ENCODE results near the gene MICAL1.

The MICAL1 gene

GRCh38 chr6:109446072-109446471, 9.5 kb downstream of the MICAL1 start:
- Histone ChIP-seq H3K4me3 (ENCODE audit: extremely low read depth, insufficient read depth, low read length, poor library complexity, severe bottlenecking) (no peak overlapping the region), H3K4me1 (ENCODE audit: control insufficient read depth, insufficient read depth, low read length, poor library complexity, severe bottlenecking) (peaks cover 2% of the 10 kb centered on the region), H3K27ac (ENCODE audit: low read depth, low read length, severe bottlenecking) (no peak overlapping the region), H3K36me3 (ENCODE audit: control insufficient read depth, insufficient read depth, low read length) (peaks cover 81% of the 10 kb centered on the region), H3K9me3 (ENCODE audit: control insufficient read depth, low read length) (no peaks in the 10 kb centered on the region)
- 99 to 100% methylated on average over 5 to 11 of the region's 15 CpGs for WGBS, 2 experiments (ENCODE audit: insufficient coverage in 2 of 2)

GRCh38 chr6:109445382-109445781, 10.2 kb downstream of the MICAL1 start:
- Histone ChIP-seq H3K36me3 (ENCODE audit: control insufficient read depth, insufficient read depth, low read length) (peaks cover 76% of the 10 kb centered on the region), H3K27ac (ENCODE audit: low read depth, low read length, severe bottlenecking) (no peak overlapping the region), H3K9me3 (ENCODE audit: control insufficient read depth, low read length) (no peaks in the 10 kb centered on the region), H3K4me3 (ENCODE audit: extremely low read depth, insufficient read depth, low read length, poor library complexity, severe bottlenecking) (no peak overlapping the region), H3K4me1 (ENCODE audit: control insufficient read depth, insufficient read depth, low read length, poor library complexity, severe bottlenecking) (peaks cover 2% of the 10 kb centered on the region)
- 93 to 100% methylated on average over 7 of the region's 9 CpGs for WGBS, 2 experiments (ENCODE audit: insufficient coverage in 2 of 2)

DNA sequence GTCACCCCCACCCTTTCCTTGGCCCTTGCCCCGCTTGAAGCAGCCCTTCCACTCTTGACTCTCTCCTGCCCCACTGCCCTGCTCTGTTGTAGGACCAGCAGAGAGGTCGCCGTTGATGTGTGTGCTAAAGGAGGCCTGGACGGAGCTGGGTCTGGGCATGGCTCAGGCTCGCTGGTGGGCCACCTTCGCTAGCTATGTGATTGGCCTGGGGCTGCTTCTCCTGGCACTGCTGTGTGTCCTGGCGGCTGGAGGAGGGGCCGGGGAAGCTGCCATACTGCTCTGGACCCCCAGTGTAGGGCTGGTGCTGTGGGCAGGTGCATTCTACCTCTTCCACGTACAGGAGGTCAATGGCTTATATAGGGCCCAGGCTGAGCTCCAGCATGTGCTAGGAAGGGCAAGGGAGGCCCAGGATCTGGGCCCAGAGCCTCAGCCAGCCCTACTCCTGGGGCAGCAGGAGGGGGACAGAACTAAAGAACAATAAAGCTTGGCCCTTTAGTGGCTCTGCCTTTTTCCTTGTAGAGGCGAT, 12.1 kb downstream of the MICAL1 start:
- H3K36me3 ChIP-seq (ENCODE audit: control insufficient read depth, insufficient read depth, low read length), result peaks cover 59% of the 10 kb centered on the region
- 96% methylated on average over 8 to 9 of the region's 10 CpGs for WGBS, 2 experiments (ENCODE audit: insufficient coverage in 2 of 2)
- H3K9me3 ChIP-seq (ENCODE audit: control insufficient read depth, low read length), result no peaks in the 10 kb centered on the region
- H3K4me1 ChIP-seq (ENCODE audit: control insufficient read depth, insufficient read depth, low read length, poor library complexity, severe bottlenecking), result peaks cover 2% of the 10 kb centered on the region
- no peak overlapping the region for H3K27ac ChIP-seq (ENCODE audit: low read depth, low read length, severe bottlenecking)
- no peak overlapping the region for H3K4me3 ChIP-seq (ENCODE audit: extremely low read depth, insufficient read depth, low read length, poor library complexity, severe bottlenecking)

DNA sequence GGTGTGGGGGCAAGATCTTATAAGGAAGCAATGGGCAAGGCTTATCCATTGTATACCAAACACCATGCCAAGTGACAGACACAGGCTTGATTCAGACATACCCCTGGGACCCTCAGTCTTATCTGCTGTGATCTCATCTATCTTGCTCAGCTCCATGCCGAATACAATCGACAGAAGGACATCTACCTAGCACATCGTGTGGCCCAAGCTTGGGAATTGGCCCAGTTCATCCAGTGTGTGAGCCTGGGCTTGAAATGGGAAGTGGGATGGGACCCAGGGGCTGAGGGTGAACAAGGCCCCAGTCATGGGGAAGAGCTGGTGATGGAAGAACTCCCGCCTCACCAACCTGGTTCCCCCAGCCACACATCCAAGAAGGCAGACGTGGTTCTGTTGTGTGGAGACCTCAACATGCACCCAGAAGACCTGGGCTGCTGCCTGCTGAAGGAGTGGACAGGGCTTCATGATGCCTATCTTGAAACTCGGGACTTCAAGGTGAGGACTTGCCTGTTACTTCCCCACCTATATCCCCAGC, 13.1 kb downstream of the MICAL1 start:
- Histone ChIP-seq H3K9me3 (ENCODE audit: control insufficient read depth, low read length) (no peaks in the 10 kb centered on the region), H3K36me3 (ENCODE audit: control insufficient read depth, insufficient read depth, low read length) (peaks cover 51% of the 10 kb centered on the region), H3K4me3 (ENCODE audit: extremely low read depth, insufficient read depth, low read length, poor library complexity, severe bottlenecking) (no peak overlapping the region), H3K4me1 (ENCODE audit: control insufficient read depth, insufficient read depth, low read length, poor library complexity, severe bottlenecking) (peaks cover 2% of the 10 kb centered on the region), H3K27ac (ENCODE audit: low read depth, low read length, severe bottlenecking) (no peak overlapping the region)
- WGBS, 2 experiments (ENCODE audit: insufficient coverage in 2 of 2), result 100% methylated on average over 4 to 6 of the region's 6 CpGs

- WGBS, 2 experiments (ENCODE audit: insufficient coverage in 2 of 2), result 1 to 2% methylated on average over 22 to 28 of the region's 31 CpGs
- Histone ChIP-seq H3K4me1 (ENCODE audit: control insufficient read depth, insufficient read depth, low read length, poor library complexity, severe bottlenecking) (peaks cover 2% of the 10 kb centered on the region), H3K27ac (ENCODE audit: low read depth, low read length, severe bottlenecking) (peak overlapping the region; percentile 95), H3K36me3 (ENCODE audit: control insufficient read depth, insufficient read depth, low read length) (peaks cover 39% of the 10 kb centered on the region), H3K4me3 (ENCODE audit: extremely low read depth, insufficient read depth, low read length, poor library complexity, severe bottlenecking) (peak overlapping the region; percentile 83), H3K9me3 (ENCODE audit: control insufficient read depth, low read length) (no peaks in the 10 kb centered on the region)
These were observed 14.3 kb downstream of the MICAL1 start for GRCh38 chr6:109441069-109441816.

- H3K27ac ChIP-seq (ENCODE audit: low read depth, low read length, severe bottlenecking), result peak within 1 kb of the TSS; percentile 95
- peak within 1 kb of the TSS; percentile 83 for H3K4me3 ChIP-seq (ENCODE audit: extremely low read depth, insufficient read depth, low read length, poor library complexity, severe bottlenecking)
- peaks cover 32% of the 10 kb centered on the region for H3K36me3 ChIP-seq (ENCODE audit: control insufficient read depth, insufficient read depth, low read length)
- peaks cover 2% of the 10 kb centered on the region for H3K4me1 ChIP-seq (ENCODE audit: control insufficient read depth, insufficient read depth, low read length, poor library complexity, severe bottlenecking)
- WGBS, 2 experiments (ENCODE audit: insufficient coverage in 2 of 2), result 0% methylated on average over 76 to 85 of the region's 102 CpGs
- no peaks in the 10 kb centered on the region for H3K9me3 ChIP-seq (ENCODE audit: control insufficient read depth, low read length)
These were observed 15.1 kb downstream of the MICAL1 start, which contains the start of the genes PPIL6 and SMPD2 for GRCh38 chr6:109440331-109441068. PPIL6 (minus strand) TSS chr6:109440628; CDS start chr6:109440590, 38 bp downstream. SMPD2 (plus strand) TSS chr6:109440724; CDS start chr6:109441122, 398 bp downstream.

DNA sequence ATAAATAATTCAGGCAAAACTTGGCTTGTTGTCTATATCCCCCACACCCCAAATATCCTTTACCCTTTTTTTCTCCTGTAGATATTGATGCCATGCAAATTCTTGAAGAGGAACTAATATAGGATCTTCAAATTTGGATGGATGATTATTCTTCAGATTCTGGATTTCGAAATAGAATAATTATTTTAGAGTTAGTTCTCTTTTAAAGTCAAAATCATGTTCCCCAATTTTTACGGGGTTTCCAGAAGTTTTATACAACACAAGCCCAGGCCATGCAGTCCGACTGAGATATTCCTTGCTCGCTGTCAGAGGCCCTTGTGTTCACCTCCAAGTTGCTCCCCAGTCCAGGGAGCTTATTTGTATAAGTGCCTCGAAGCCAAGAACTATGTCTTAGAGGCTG, 19.5 kb downstream of the MICAL1 start:
- no peaks in the 10 kb centered on the region for H3K9me3 ChIP-seq (ENCODE audit: control insufficient read depth, low read length)

GRCh38 chr6:109434456-109434855, 21.1 kb downstream of the MICAL1 start:
- no peaks in the 10 kb centered on the region for H3K36me3 ChIP-seq (ENCODE audit: control insufficient read depth, insufficient read depth, low read length)
- no peak overlapping the region for H3K4me3 ChIP-seq (ENCODE audit: extremely low read depth, insufficient read depth, low read length, poor library complexity, severe bottlenecking)
- no peaks in the 10 kb centered on the region for H3K4me1 ChIP-seq (ENCODE audit: control insufficient read depth, insufficient read depth, low read length, poor library complexity, severe bottlenecking)
- no peaks in the 10 kb centered on the region for H3K9me3 ChIP-seq (ENCODE audit: control insufficient read depth, low read length)
- no peak overlapping the region for H3K27ac ChIP-seq (ENCODE audit: low read depth, low read length, severe bottlenecking)
- 100% methylated on average over 1 to 2 of the region's 2 CpGs for WGBS, 2 experiments (ENCODE audit: insufficient coverage in 2 of 2)

More for the DNA sequence above, 19.5 kb downstream of the MICAL1 start:
- no peaks in the 10 kb centered on the region for H3K4me1 ChIP-seq (ENCODE audit: control insufficient read depth, insufficient read depth, low read length, poor library complexity, severe bottlenecking)
- H3K36me3 ChIP-seq (ENCODE audit: control insufficient read depth, insufficient read depth, low read length), result no peaks in the 10 kb centered on the region
- H3K4me3 ChIP-seq (ENCODE audit: extremely low read depth, insufficient read depth, low read length, poor library complexity, severe bottlenecking), result no peak overlapping the region
- WGBS, 2 experiments (ENCODE audit: insufficient coverage in 2 of 2), result 83 to 96% methylated on average over 2 to 3 of the region's 5 CpGs
- H3K27ac ChIP-seq (ENCODE audit: low read depth, low read length, severe bottlenecking), result no peak overlapping the region

DNA sequence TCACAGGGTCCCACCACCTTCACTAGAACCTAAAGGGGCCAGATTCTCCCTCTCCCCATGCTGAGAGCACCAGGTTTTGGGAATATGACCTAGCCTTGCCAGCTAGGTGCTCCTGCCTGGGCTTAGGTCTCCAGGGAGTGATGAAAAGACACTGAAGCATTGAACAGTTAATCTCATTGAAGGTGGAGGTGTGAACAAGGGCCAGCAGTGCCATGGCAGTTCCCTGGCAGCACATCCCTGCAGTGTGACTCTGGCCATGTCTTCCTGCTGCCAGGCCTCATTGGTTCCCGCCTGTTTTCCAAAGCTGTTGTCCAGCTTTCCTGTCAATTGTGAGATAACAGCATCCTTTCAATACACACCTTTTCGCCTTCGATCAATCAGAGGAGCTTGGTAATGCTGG, 26.1 kb downstream of the MICAL1 start:
- Histone ChIP-seq H3K4me3 (ENCODE audit: extremely low read depth, insufficient read depth, low read length, poor library complexity, severe bottlenecking) (no peak overlapping the region), H3K27ac (ENCODE audit: low read depth, low read length, severe bottlenecking) (no peak overlapping the region), H3K36me3 (ENCODE audit: control insufficient read depth, insufficient read depth, low read length) (no peaks in the 10 kb centered on the region), H3K4me1 (ENCODE audit: control insufficient read depth, insufficient read depth, low read length, poor library complexity, severe bottlenecking) (no peaks in the 10 kb centered on the region), H3K9me3 (ENCODE audit: control insufficient read depth, low read length) (no peaks in the 10 kb centered on the region)
- WGBS, 2 experiments (ENCODE audit: insufficient coverage in 2 of 2), result 89 to 100% methylated on average over 3 of the region's 3 CpGs

GRCh38 chr6:109428889-109429477, 26.6 kb downstream of the MICAL1 start:
- no peak overlapping the region for H3K4me3 ChIP-seq (ENCODE audit: extremely low read depth, insufficient read depth, low read length, poor library complexity, severe bottlenecking)
- 86 to 90% methylated on average over 5 to 6 of the region's 7 CpGs for WGBS, 2 experiments (ENCODE audit: insufficient coverage in 2 of 2)

More at GRCh38 chr6:109428889-109429477, 26.6 kb downstream of the MICAL1 start:
- Histone ChIP-seq H3K27ac (ENCODE audit: low read depth, low read length, severe bottlenecking) (no peak overlapping the region), H3K9me3 (ENCODE audit: control insufficient read depth, low read length) (no peaks in the 10 kb centered on the region), H3K4me1 (ENCODE audit: control insufficient read depth, insufficient read depth, low read length, poor library complexity, severe bottlenecking) (no peaks in the 10 kb centered on the region), H3K36me3 (ENCODE audit: control insufficient read depth, insufficient read depth, low read length) (no peaks in the 10 kb centered on the region)
